Right hindlimb (tissue), 1 donor: ENCODE data around the gene PPP1R15A.
"Not testable (repeated sequence)": the region's sequence is repeated elsewhere in the genome, so short reads cannot be mapped to it uniquely, and the experiment has no call there.

Source experiments
- DNase-seq: peaks from one replicate; pipeline ENCODE4 v3.0.0-alpha.2; 2018

The PPP1R15A gene

DNA sequence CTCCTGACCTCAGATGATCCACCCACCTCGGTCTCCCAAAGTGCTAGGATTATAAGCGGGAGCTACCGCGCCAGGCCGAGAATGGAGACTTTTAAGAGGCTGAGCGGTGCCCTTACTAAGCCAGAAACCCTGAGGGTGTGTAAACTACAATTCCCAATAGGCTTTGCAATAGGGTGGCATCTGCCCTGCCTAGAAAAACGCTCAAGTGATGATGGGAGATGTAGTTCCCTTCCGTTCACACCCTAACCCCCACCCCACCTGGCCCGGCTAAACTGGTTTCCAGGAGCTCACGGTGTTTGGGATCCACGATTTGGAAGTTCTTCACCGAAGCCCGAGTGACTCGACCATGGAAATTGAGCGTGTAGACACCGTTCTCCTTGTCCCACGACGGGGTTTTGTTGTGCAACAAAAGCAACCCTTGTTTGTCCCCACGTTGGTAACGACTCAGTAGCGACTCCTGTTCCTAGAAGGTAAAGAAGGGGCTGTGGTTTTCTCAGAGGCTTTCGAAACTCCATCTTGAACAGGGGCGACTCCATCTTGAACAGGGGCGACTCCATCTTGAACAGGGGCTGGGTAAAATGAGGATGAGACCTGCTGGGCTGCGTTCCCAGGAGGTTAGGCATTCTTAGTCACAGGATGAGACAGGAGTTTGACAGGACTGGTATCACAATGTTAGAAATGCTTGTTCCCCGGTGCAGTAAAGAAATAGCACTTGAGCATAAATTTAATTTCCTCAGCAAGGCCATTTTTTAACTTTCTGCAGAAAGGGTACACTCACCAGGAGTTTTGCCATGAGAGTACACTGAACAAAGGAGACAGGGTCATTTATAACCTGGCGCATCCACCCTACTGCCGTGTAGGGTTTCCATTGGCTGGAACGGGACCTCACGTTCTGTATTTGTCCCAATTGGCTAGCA lies 9.8 kb downstream of the PPP1R15A start:
- no peak for DNase-seq

- no peak for DNase-seq
These were observed 11.5 kb downstream of the PPP1R15A start for GRCh38 chr19:48883726-48884125.

GRCh38 chr19:48887861-48888612 lies 15.8 kb downstream of the PPP1R15A start:
- DNase-seq, result no peak

- DNase-seq, result not testable (repeated sequence)
These were observed 17.3 kb downstream of the PPP1R15A start for GRCh38 chr19:48889496-48889895.

DNA sequence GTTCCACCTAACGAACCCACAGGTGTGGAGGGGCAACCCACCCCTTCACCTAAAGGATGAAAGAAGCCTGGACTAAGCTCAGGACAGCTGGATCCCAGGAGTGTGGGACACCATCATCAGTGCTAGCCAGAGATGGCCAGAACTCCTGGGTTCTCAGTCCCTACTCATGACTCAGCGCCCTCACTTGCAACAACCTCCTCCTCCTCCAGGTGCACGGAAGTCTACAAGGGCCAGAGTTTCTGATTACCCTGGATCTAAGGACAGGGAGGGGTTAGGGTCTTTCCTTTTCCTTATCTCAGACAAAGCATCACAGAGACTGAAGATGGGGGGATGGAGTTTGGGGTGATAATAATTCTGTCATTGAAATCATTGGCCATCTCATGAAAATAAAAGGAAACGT lies 18.3 kb downstream of the PPP1R15A start:
- no peak for DNase-seq

- DNase-seq, result no peak
These were observed 23.0 kb downstream of the PPP1R15A start for GRCh38 chr19:48895226-48895625.

GRCh38 chr19:48896191-48896720 lies 24.0 kb downstream of the PPP1R15A start:
- peak; percentile 57 for DNase-seq

DNA sequence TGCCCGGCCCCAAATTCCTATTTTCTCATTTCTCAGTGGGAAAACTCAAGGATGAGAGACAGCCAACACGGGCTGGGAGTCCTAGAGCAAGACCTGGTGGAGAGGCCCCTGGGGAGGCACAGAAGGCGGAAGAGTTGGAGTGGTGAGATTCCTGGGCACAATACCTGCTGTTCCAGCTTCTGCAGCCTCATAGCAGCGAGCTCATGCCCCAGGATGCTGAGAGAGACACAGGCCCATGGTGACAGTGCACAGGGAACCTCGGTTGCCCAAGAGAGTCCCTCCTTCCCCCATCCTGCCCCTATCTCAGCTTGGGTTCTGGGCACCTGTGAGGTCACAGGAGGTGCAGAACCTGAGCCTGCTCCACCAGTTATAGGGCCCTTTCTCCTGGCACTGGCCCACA lies 25.0 kb downstream of the PPP1R15A start:
- no peak for DNase-seq

DNA sequence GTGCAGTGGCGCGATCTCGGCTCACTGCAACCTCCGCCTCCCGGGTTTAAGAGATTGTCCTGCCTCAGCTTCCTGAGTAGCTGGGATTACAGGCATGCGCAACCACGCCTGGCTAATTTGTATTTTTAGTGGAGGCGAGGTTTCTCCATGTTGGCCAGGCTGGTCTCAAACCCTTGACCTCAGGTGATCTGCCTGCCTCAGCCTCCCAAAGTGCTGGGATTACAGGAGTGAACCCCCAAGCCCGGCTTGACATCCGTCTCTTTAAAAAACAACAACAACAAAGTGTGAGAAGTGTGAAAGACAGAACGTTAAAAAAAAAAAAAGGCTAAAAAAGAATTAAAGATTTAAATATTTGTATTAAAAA lies 27.1 kb downstream of the PPP1R15A start:
- DNase-seq, result not testable (repeated sequence)

DNA sequence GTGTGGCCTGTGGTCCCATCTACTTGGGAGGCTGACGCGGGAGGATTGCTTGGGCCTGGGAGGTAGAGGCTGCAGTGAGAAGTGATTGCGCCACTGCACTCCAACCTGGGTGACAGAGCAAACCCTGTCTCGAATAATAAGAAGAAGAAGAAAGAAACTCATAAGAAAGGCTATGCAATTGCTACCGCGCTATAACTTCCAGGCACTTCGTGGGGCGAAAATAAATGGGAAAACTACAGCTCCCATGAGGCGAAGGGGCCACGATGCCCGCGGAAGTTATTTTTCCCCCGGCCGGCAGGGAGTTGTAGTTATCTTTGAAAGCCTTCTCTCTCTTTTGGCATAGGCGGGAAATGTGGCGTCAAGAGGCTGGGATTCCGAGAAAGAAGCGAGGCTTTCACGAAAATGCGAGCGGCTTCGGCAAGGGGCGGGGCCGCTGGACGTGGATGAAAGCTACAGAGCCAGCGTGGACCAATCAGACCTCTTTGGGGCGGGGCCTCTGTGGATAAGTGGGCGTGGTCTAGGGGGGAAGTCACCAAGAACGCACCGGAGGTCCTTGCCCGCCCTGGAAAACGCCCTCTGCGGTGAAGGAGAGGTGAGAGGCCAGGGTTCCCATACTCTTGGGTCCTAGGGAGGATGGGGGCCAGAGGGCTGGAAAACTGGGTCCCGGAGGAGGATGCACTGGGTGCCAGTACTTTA lies 27.7 kb downstream of the PPP1R15A start, which contains the start of gene NUCB1:
Gene NUCB1 (plus strand): TSS at position 532 of the 696 bp plus-strand sequence. CDS start 485 bp downstream, outside the sequence.
- peak; percentile 100 for DNase-seq

- peak; percentile 39 for DNase-seq
These were observed 28.5 kb downstream of the PPP1R15A start for GRCh38 chr19:48900477-48901406.

DNA sequence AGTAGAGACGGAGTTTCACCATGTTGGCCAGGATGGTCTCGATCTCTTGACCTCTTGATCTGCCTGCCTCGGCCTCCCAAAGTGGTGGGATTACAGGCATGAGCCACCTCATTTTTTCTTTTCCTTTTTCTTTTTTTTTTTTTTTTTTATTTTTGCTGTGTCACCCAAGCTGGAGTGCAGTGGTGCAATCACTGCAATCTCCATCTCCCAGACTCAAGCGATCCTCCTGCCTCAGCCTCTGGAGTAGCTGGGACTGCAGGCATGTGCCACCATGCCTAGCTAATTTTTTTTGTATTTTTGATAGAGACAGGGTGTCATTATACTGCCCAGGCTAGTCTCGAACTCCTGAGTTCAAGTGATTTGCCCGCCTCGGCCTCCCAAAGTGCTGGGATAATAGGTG lies 30.1 kb downstream of the PPP1R15A start:
- not testable (repeated sequence) for DNase-seq

DNA sequence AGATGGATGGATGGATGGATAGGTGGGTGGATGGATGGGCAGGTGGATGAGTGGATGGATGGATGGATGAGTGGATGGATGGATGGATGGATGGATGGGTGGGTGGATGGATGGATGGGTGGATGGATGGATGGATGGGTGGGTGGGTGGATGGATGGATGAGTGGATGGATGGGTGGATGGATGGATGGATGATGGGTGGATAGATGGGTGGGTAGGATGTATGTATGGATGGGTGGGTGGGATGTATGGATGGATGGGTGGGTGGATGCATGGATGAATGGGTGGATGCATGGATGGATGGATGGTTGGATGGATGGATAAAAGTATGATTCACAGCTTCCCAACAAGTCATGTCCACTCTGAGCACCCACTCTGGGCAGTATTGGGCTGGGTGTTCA lies 31.6 kb downstream of the PPP1R15A start:
- not testable (repeated sequence) for DNase-seq

DNA sequence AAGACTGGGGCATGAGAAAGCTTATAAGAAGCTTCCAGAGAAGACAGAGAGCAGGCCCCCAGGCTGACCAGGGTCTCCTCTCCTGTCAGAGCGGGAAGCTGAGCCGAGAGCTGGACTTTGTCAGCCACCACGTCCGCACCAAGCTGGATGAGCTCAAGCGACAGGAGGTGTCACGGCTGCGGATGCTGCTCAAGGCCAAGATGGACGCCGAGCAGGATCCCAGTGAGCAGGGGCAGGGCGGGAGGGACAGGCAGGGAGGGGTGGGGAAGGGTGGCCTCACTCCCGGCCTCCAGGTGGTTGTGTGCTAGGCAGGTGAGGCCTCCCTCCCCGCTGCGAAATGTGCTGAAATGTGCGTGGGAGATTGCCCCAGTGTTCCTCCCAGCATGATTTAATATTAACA lies 33.4 kb downstream of the PPP1R15A start:
- no peak for DNase-seq

DNA sequence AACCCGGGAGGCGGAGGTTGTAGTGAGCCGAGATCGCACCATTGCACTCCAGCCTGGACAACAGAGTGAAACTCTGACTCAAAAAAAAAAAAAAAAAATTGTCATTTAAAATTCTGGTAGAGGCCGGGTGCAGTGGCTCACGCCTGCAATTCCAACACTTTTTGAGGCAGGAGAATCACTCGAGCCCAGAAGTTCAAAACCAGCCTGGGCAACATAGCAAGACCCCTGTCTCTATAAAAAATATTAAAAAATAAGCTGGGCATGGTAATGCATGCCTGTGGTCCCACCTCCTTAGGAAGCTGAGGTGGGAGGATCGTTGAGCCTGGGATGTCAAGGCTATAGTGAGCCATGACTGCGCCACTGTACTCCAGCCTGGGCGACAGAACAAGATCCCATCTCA lies 34.1 kb downstream of the PPP1R15A start:
- no peak for DNase-seq

GRCh38 chr19:48907671-48908070 lies 35.5 kb downstream of the PPP1R15A start:
- no peak for DNase-seq

GRCh38 chr19:48909424-48910077 lies 37.3 kb downstream of the PPP1R15A start:
- not testable (repeated sequence) for DNase-seq

DNA sequence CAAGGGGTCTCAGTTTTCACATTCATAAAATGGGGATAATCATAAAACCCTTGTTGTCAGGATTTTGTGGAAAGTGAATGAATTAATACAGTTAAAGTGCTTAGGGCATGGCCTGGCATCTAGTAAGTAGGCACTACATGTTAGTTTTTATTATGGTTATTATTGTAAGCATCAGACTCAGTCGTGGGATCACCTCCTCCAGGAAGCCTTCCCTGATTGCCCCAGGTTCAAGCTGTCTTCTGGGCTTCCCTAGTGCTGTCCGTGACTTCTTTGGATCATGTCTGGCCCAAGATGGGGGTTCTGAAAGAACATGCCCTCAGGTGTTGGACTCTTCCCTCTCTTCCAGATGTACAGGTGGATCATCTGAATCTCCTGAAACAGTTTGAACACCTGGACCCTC lies 38.6 kb downstream of the PPP1R15A start:
- no peak for DNase-seq

DNA sequence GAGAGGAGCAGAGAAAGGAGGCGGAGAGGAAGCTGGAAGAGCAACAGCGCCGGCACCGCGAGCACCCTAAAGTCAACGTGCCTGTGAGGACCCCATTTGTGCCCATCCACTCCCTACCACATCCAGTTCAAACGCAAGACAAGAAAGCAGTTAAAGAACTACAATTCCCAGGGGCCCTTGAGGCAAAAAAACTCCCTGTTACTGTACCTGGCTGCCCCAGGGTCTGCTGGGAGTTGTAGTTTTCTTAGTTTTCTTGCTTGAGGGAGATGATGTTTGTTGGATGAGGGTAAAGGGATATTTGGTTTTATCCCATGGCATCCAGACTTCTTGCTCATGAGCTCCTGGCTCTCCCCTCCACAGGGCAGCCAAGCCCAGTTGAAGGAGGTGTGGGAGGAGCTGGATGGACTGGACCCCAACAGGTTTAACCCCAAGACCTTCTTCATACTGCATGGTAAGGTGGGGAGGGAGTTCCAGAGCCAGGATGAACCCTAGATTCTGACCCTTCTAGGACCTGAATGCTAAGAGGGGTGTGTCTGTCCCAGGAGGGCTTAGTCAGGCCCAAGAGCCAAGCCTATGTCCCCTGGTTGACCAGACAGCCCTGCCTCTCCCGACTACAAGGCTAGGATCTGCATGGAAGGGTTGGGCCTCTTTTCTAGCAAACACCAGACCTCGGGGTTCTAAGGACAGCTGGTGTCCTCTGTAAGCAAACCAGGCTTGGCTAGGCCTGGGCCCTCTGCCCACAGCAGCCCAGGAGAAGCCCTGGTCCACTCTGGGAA lies 41.1 kb downstream of the PPP1R15A start:
- no peak for DNase-seq

DNA sequence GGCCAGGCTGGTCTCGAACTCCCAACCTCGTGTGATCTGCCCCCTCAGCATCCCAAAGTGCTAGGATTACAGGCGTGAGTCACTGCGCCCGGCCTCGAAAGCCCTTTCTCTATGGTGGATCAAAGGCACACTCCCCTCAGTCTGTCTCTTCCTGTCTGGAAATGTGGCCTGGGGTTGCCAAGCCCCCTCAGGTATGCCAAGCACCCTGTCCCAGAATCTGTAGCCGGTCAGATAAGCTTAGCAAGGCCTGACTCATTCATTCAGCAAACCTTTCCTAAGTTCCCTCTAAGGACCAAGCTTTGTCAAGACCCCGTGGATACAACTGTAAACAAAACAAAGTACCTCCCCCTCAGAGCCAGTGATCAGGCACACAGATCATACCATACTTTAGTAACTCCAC lies 42.0 kb downstream of the PPP1R15A start:
- no peak for DNase-seq
